HCT116 (cell line): ENCODE data around the gene ESYT1. TPM values are rescaled to one million over a fixed set of nuclear protein-coding genes. Genes with fewer than 3 reads are reported as not detected.

Source experiments
- ATAC-seq: fragments of 200-7000 bp; cut with Tn5 transposase; 2 replicates; pipeline ENCODE4 v1.9.1; 2020; ENCODE audit warnings: mild to moderate bottlenecking, moderate library complexity
- BruUV-seq: library from RNA; stranded (reverse); fragments of 400-500 nt; replicated peaks from 2 replicates; lab custom pipeline; 2021; lab: Mats Ljungman, UMichigan
- CTCF ChIA-PET: fragments of 300-600 bp; sonication (Branson Sonifier 250); formaldehyde crosslinking; loops from one replicate; lab custom pipeline; 2021; ENCODE audit warnings: antibody characterized with exemption; lab: Charles Lee
- POLR2A ChIA-PET: fragments of 300-600, 350-600 bp; sonication (Branson Sonifier 250); formaldehyde crosslinking; loops from one replicate; lab custom pipeline; 2021; ENCODE audit warnings: antibody characterized with exemption; lab: Charles Lee
- RAD21 ChIA-PET, 2 experiments: fragments of 300-600 bp; sonication (Branson Sonifier 250); formaldehyde crosslinking; loops; one replicate each; lab custom pipeline; 2023; ENCODE audit warnings: low total read pairs in 2 of 2; ENCODE audit not compliant: uncharacterized antibody in 2 of 2, unreplicated experiment in 2 of 2, low non-redundant PET in 1 of 2; lab: Charles Lee
- DNase-seq: peaks from one replicate; pipeline ENCODE4 v3.0.0-alpha.2; 2010; ENCODE audit warnings: low read depth, low spot score
- H2AFZ ChIP-seq: fragments of 200-600 bp; shearing (Covaris generic), sonication (generic); 2 replicates; pipeline ENCODE4 v1.6.1; 2017; ENCODE audit warnings: low read depth, mixed run types, mixed read lengths, antibody characterized with exemption, low read length; ENCODE audit not compliant: poor library complexity, severe bottlenecking
- H3K27ac ChIP-seq: 2 replicates; pipeline ENCODE4 v1.5.1; 2012; ENCODE audit warnings: low read depth, low read length
- H3K27me3 ChIP-seq: fragments of 200-600 bp; sonication (generic); 2 replicates; pipeline ENCODE4 v1.6.1; 2016; ENCODE audit warnings: mixed run types, low read length, mixed read lengths; ENCODE audit not compliant: insufficient read depth
- H3K36me3 ChIP-seq, 2 experiments: fragments of 200-500 bp in 1 of 2; fragments of 200-600 bp in 1 of 2; sonication (Bioruptor generic) in 1 of 2; sonication (generic) in 1 of 2; 2 replicates each; pipeline versions ENCODE4 v1.5.1 to v1.6.1; 2014 to 2016; ENCODE audit warnings: low read length in 2 of 2, inconsistent platforms in 1 of 2, mixed read lengths in 1 of 2, mixed run types in 1 of 2; ENCODE audit not compliant: insufficient read depth in 2 of 2, control insufficient read depth in 1 of 2
- H3K4me1 ChIP-seq, 2 experiments: fragments of 200-600 bp in 1 of 2; sonication (generic) in 1 of 2; 2 replicates each; pipeline versions ENCODE4 v1.5.1 to v1.6.1; 2012 to 2017; ENCODE audit warnings: low read length in 2 of 2, inconsistent platforms in 1 of 2, mild to moderate bottlenecking in 1 of 2, mixed read lengths in 1 of 2, mixed run types in 1 of 2, moderate library complexity in 1 of 2; ENCODE audit not compliant: insufficient read depth in 2 of 2, control insufficient read depth in 1 of 2
- H3K4me2 ChIP-seq: fragments of 200-600 bp; sonication (generic); 2 replicates; pipeline ENCODE4 v1.6.1; 2017; ENCODE audit warnings: mixed run types, low read length, mixed read lengths
- H3K4me3 ChIP-seq, 2 experiments: fragments of 200-600 bp in 1 of 2; sonication (generic) in 1 of 2; replicated peaks in 1 of 2; 2 replicates each; pipeline ENCODE4 v1.5.1; 2011 to 2016; ENCODE audit warnings: low read length in 2 of 2, control low read depth in 1 of 2, low read depth in 1 of 2, mild to moderate bottlenecking in 1 of 2, mixed read lengths in 1 of 2, mixed run types in 1 of 2
- H3K79me2 ChIP-seq: fragments of 200-600 bp; sonication (generic); 2 replicates; pipeline ENCODE4 v1.6.1; 2017; ENCODE audit warnings: mild to moderate bottlenecking, mixed run types, low read length, moderate library complexity, mixed read lengths; ENCODE audit not compliant: insufficient read depth
- H3K9ac ChIP-seq: fragments of 200-600 bp; sonication (generic); 2 replicates; pipeline ENCODE4 v1.6.1; 2016; ENCODE audit warnings: low read length, mixed read lengths
- H3K9me2 ChIP-seq: fragments of 200-600 bp; sonication (generic), shearing (Covaris generic); 2 replicates; pipeline ENCODE4 v1.6.1; 2017; ENCODE audit warnings: mixed run types, mild to moderate bottlenecking, moderate library complexity; ENCODE audit not compliant: insufficient read depth
- H3K9me3 ChIP-seq, 2 experiments: fragments of 200-500 bp in 1 of 2; fragments of 200-600 bp in 1 of 2; sonication (Bioruptor generic) in 1 of 2; sonication (generic) in 1 of 2; 2 replicates each; pipeline ENCODE4 v1.6.1; 2014 to 2017; ENCODE audit warnings: low read length in 2 of 2, mixed read lengths in 2 of 2, inconsistent platforms in 1 of 2, low read depth in 1 of 2, mild to moderate bottlenecking in 1 of 2, mixed run types in 1 of 2, moderate library complexity in 1 of 2; ENCODE audit not compliant: control insufficient read depth in 1 of 2, insufficient read depth in 1 of 2
- H4K20me1 ChIP-seq: fragments of 200-600 bp; sonication (generic), shearing (Covaris generic); 2 replicates; pipeline ENCODE4 v1.6.1; 2017; ENCODE audit warnings: mixed run types, mild to moderate bottlenecking, moderate library complexity; ENCODE audit not compliant: insufficient read depth
- ATF3 ChIP-seq: IDR thresholded peaks from 2 replicates; pipeline ENCODE4 v1.6.1; 2012
- CBX3 ChIP-seq: IDR thresholded peaks from 2 replicates; pipeline ENCODE4 v1.6.1; 2012; ENCODE audit warnings: low read depth
- EGR1 ChIP-seq: IDR thresholded peaks from 2 replicates; pipeline ENCODE4 v1.6.1; 2012; ENCODE audit warnings: low read depth
- ELF1 ChIP-seq: IDR thresholded peaks from 2 replicates; pipeline ENCODE4 v1.6.1; 2012; ENCODE audit warnings: low read depth, borderline replicate concordance
- EZH2phosphoT487 ChIP-seq: fragments of 200-600 bp; IDR thresholded peaks from 2 replicates; pipeline ENCODE4 v1.6.1; 2018; ENCODE audit warnings: antibody characterized with exemption, borderline replicate concordance
- FOSL1 ChIP-seq: IDR thresholded peaks from 2 replicates; pipeline ENCODE4 v1.6.1; 2012; ENCODE audit warnings: low read depth
- JUND ChIP-seq: IDR thresholded peaks from 2 replicates; pipeline ENCODE4 v1.6.1; 2012
- POLR2A ChIP-seq: IDR thresholded peaks from 2 replicates; pipeline ENCODE4 v1.7.0; 2011; ENCODE audit warnings: borderline replicate concordance; ENCODE audit not compliant: insufficient read depth, insufficient read length; ENCODE audit errors: extremely low read depth
- POLR2AphosphoS5 ChIP-seq: IDR thresholded peaks from 2 replicates; pipeline ENCODE4 v1.6.1; 2011; ENCODE audit warnings: mild to moderate bottlenecking, low read depth, low read length, moderate library complexity
- REST ChIP-seq: IDR thresholded peaks from 2 replicates; pipeline ENCODE4 v1.6.1; 2012; ENCODE audit warnings: low read depth
- SIN3A ChIP-seq: IDR thresholded peaks from 2 replicates; pipeline ENCODE4 v1.6.1; 2012; ENCODE audit warnings: low read depth
- TCF7L2 ChIP-seq: IDR thresholded peaks from 2 replicates; pipeline ENCODE4 v1.7.0; 2011; ENCODE audit warnings: borderline replicate concordance, inconsistent platforms; ENCODE audit not compliant: insufficient read depth, insufficient read length; ENCODE audit errors: extremely low read depth
- ZBTB33 ChIP-seq: IDR thresholded peaks from 2 replicates; pipeline ENCODE4 v1.6.1; 2011; ENCODE audit warnings: mild to moderate bottlenecking, low read length, moderate library complexity; ENCODE audit not compliant: insufficient replicate concordance; ENCODE audit errors: extremely low read depth
- ZFX ChIP-seq: fragments of 450-650 bp; IDR thresholded peaks from 2 replicates; pipeline ENCODE4 v1.6.1; 2017
- ZNF274 ChIP-seq: fragments of 200-500 bp; sonication (Bioruptor generic); IDR thresholded peaks from 2 replicates; pipeline ENCODE4 v1.6.1; 2014; ENCODE audit warnings: mild to moderate bottlenecking, low read depth, low read length, inconsistent platforms
- intact Hi-C: fragments of 100-400 bp; cut with micrococcal nuclease; formaldehyde crosslinking; loops from 2 replicates; pipeline ENCODE4 v1.10.0; 2022
- total RNA-seq: library from RNA; stranded (reverse); gene quantifications from one replicate; pipeline ENCODE4 v1.2.1, GENCODE V29; 2021; ENCODE audit not compliant: unreplicated experiment
- TF ChIP-seq, protein P1 (sequence below): IDR thresholded peaks from 2 replicates; pipeline ENCODE4 v1.6.1; 2012

The ESYT1 gene
- total RNA-seq, 1 experiment from 2014 or later: 80.9 TPM

DNA sequence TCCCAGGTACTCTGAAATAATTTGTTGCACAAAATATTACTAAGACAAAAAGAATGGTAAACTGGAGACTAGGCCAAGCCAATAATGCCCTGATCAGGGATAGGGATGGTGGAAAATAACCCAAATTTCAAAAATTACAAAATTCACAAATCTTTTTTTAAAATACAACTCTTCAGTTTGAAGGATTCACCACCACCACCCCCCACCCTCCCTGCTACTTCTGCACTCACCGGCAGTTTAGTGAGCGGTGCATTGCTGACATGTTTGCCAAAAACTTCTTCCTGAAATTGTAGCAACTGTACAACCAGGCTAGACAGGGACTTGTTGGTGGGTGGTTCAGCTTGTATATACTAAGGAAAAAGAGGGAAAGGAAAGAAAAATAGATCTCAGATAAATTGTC, 58.9 kb downstream of the ESYT1 start:
- ATAC-seq: no peak
- intact Hi-C loops: no loop called here
- POLR2A ChIA-PET: no interaction called here
- Histone ChIP-seq H3K4me3 (no peak overlapping the region), H3K9me3 (no peaks in the 10 kb centered on the region), H2AFZ (no peak overlapping the region), H3K36me3 (peaks cover 22 to 29% of the 10 kb centered on the region in 2 experiments; a peak in 3 of 4 replicates), H3K27me3 (no peaks in the 10 kb centered on the region), H3K9ac (no peak overlapping the region), H3K9me2 (no peaks in the 10 kb centered on the region), H3K4me1 (peaks cover 17 to 23% of the 10 kb centered on the region in 2 experiments), H3K4me2 (no peak overlapping the region), H4K20me1 (no peaks in the 10 kb centered on the region), H3K79me2 (peaks cover 37% of the 10 kb centered on the region), H3K27ac (no peak overlapping the region)
- DNase-seq: no peak
- RAD21 ChIA-PET: no interaction called here
- TF ChIP-seq, protein P1, sequence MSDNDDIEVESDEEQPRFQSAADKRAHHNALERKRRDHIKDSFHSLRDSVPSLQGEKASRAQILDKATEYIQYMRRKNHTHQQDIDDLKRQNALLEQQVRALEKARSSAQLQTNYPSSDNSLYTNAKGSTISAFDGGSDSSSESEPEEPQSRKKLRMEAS: no peak
- no peak for TF ChIP-seq ZNF274
- TF ChIP-seq REST: no peak
- no peak for TF ChIP-seq SIN3A
- TF ChIP-seq ZFX: no peak
- no peak for TF ChIP-seq POLR2A
- TF ChIP-seq ELF1: no peak
- TF ChIP-seq CBX3: no peak
- TF ChIP-seq FOSL1: no peak
- TF ChIP-seq ATF3: no peak
- no peak for TF ChIP-seq EZH2phosphoT487
- TF ChIP-seq TCF7L2: no peak
- no peak for TF ChIP-seq EGR1
- no peak for TF ChIP-seq JUND
- no peak for TF ChIP-seq POLR2AphosphoS5
- no peak for TF ChIP-seq ZBTB33
- BruUV-seq: no TSS peak
- CTCF ChIA-PET: no interaction called here
